ENCODE results near the gene ZSCAN23.
"Not testable (repeated sequence)": the region's sequence is repeated elsewhere in the genome, so short reads cannot be mapped to it uniquely, and the experiment has no call there.

Gene ZSCAN23

GRCh38 chr6:28474441-28475219 lies 31.3 kb upstream of the ZSCAN23 start:
- no peak for TF ChIP-seq CTCF (IDR thresholded peaks at IDR 0.05; ENCODE audit: insufficient read depth, low read length, poor library complexity, severe bottlenecking)
- peak; percentile 57 for DNase-seq (ENCODE audit: extremely low read depth, insufficient read length)
- H3K27me3 ChIP-seq (replicated peaks; ENCODE audit: control insufficient read depth, insufficient read depth, low read length): no peaks in the 10 kb centered on the region
- peak overlapping the region; percentile 50 for H3K4me3 ChIP-seq (replicated peaks; ENCODE audit: low read depth, low read length)
- no peaks in the 10 kb centered on the region for H3K36me3 ChIP-seq (ENCODE audit: control insufficient read depth, insufficient read depth, low read length)

DNA sequence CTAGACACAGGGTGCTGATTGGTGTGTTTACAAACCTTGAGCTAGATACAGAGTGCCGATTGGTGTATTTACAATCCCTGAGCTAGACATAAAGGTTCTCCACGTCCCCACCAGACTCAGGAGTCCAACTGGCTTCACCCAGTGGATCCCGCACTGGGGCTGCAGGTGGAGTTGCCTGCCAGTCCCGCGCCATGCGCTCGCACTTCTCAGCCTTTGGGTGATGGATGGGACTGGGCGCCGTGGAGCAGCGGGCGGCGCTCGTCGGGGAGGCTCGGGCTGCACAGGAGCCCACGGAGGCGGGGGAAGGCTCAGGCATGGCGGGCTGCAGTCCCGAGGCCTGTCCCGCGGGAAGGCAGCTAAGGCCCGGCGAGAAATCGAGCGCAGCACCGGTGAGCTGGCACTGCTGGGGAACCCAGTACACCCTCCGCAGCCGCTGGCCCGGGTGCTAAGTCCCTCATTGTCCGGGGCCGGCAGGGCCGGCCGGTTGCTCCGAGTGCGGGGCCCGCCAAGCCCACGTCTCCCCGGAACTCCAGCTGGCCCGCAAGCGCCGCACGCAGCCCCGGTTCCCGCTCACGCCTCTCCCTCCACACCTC lies 26.0 kb upstream of the ZSCAN23 start:
- H3K4me3 ChIP-seq (replicated peaks; ENCODE audit: low read depth, low read length); DNase-seq (ENCODE audit: extremely low read depth, insufficient read length); H3K36me3 ChIP-seq (ENCODE audit: control insufficient read depth, insufficient read depth, low read length); H3K27me3 ChIP-seq (replicated peaks; ENCODE audit: control insufficient read depth, insufficient read depth, low read length): not testable (repeated sequence)

DNA sequence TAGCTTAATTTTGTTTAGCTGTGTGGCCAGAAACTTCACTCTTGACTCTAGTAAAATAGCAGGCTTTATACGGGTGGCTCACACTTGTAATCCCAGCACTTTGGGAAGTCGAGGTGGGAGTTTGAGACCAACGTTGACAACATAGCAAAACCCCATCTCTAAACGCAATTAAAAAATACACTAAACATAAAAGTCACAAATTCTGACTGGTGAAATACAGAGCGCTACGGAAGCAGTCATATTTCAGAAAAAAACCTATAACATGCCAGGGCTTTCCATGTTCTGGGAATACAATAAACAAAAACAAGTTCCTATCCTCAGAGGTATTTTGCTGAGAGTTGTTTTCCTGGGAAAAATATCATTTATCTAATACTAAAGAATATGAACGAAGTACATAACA lies 24.8 kb upstream of the ZSCAN23 start:
- H3K4me3 ChIP-seq (replicated peaks; ENCODE audit: low read depth, low read length): no peak overlapping the region
- no peak for DNase-seq (ENCODE audit: extremely low read depth, insufficient read length)
- no peaks in the 10 kb centered on the region for H3K27me3 ChIP-seq (replicated peaks; ENCODE audit: control insufficient read depth, insufficient read depth, low read length)
- no peaks in the 10 kb centered on the region for H3K36me3 ChIP-seq (ENCODE audit: control insufficient read depth, insufficient read depth, low read length)
- TF ChIP-seq CTCF (IDR thresholded peaks at IDR 0.05; ENCODE audit: insufficient read depth, low read length, poor library complexity, severe bottlenecking): no peak

GRCh38 chr6:28462401-28462800 lies 19.1 kb upstream of the ZSCAN23 start:
- no peaks in the 10 kb centered on the region for H3K36me3 ChIP-seq (ENCODE audit: control insufficient read depth, insufficient read depth, low read length)
- TF ChIP-seq CTCF (IDR thresholded peaks at IDR 0.05; ENCODE audit: insufficient read depth, low read length, poor library complexity, severe bottlenecking): no peak
- no peaks in the 10 kb centered on the region for H3K27me3 ChIP-seq (replicated peaks; ENCODE audit: control insufficient read depth, insufficient read depth, low read length)
- H3K4me3 ChIP-seq (replicated peaks; ENCODE audit: low read depth, low read length): no peak overlapping the region
- no peak for DNase-seq (ENCODE audit: extremely low read depth, insufficient read length)

DNA sequence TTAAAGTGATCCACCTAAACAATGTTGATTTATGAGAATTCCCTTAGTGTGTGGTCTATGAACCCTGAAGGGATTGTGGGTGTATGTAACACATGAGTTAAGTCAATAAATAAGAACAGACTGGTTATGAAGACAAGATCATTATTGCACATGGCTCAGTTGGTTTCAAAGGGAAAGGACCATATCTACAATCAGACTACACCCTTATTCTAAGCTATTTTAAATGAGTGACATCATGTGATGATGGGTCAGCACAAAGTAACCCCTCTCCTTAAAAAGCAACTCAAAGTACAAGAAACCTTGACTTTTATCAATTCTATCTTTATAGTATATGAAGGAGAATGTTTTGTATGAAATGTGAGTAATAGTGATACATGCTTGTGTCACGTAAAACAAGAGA lies 15.3 kb upstream of the ZSCAN23 start:
- Histone ChIP-seq H3K4me3 (replicated peaks; ENCODE audit: low read depth, low read length) (no peak overlapping the region), H3K27me3 (replicated peaks; ENCODE audit: control insufficient read depth, insufficient read depth, low read length) (no peaks in the 10 kb centered on the region; the same call in 1 of the 2 replicates), H3K36me3 (ENCODE audit: control insufficient read depth, insufficient read depth, low read length) (no peaks in the 10 kb centered on the region)
- DNase-seq (ENCODE audit: extremely low read depth, insufficient read length): no peak
- TF ChIP-seq CTCF (IDR thresholded peaks at IDR 0.05; ENCODE audit: insufficient read depth, low read length, poor library complexity, severe bottlenecking): no peak

- no peaks in the 10 kb centered on the region; the same call in 1 of the 2 replicates for H3K27me3 ChIP-seq (replicated peaks; ENCODE audit: control insufficient read depth, insufficient read depth, low read length)
- no peak overlapping the region for H3K4me3 ChIP-seq (replicated peaks; ENCODE audit: low read depth, low read length)
- no peak for DNase-seq (ENCODE audit: extremely low read depth, insufficient read length)
- no peak for TF ChIP-seq CTCF (IDR thresholded peaks at IDR 0.05; ENCODE audit: insufficient read depth, low read length, poor library complexity, severe bottlenecking)
- H3K36me3 ChIP-seq (ENCODE audit: control insufficient read depth, insufficient read depth, low read length): no peaks in the 10 kb centered on the region
Measured at GRCh38 chr6:28449056-28449455, 5.8 kb upstream of the ZSCAN23 start.

DNA sequence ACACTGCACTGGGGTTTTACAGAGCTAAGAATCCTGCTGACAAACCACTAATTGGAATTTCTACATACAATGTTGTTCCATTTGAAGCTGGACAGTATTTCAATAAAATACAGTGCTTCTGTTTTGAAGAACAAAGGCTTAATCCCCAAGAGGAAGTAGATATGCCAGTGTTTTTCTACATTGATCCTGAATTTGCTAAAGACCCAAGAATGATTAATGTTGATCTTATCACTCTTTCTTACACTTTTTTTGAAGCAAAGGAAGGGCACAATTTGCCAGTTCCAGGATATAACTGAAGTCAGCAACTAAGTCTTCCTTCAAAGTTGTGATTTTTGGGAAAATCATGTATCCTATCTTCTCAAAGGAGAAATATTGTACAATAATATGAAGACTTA lies 4.2 kb upstream of the ZSCAN23 start:
- not testable (repeated sequence) for H3K4me3 ChIP-seq (replicated peaks; ENCODE audit: low read depth, low read length); H3K36me3 ChIP-seq (ENCODE audit: control insufficient read depth, insufficient read depth, low read length); DNase-seq (ENCODE audit: extremely low read depth, insufficient read length); H3K27me3 ChIP-seq (replicated peaks; ENCODE audit: control insufficient read depth, insufficient read depth, low read length)

All from GM06990 (cell line).